ENCODE data around the gene CFAP221. TPM values are rescaled to one million over a fixed set of nuclear protein-coding genes. Genes with fewer than 3 reads are reported as not detected.

The CFAP221 gene
- polyA plus RNA-seq, 3 donors from 2014 or later, result not detected

DNA sequence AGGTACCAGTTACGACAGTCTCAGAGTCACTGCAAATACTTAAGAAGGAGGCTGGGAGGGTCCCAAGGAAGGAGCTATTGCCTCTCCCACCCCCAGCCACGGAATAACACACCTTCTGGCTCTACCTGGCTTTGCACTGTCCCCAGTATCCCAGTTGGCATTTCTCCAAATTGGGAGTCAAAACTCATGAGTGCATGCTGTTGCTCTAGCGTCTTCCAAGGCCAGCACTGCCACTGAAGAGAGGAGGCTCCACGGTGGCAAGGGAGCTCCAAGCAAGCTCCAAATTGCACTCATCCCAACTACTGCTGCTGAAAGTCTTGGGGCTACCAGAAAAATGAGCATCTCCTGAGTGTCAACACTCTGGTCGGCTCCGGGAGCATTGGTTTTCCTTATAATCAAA is 21.6 kb upstream of the CFAP221 start:
- no peak for DNase-seq
- Mint-ChIP-seq H3K27me3 (ENCODE audit: low read depth in 3 of 3) (peaks cover 8 to 23% (median 17%) of the 10 kb centered on the region in 3 donors), H3K4me1 (no peaks in the 10 kb centered on the region), H3K27ac (no peak overlapping the region), H3K36me3 (no peaks in the 10 kb centered on the region), H3K4me3 (no peak overlapping the region), H3K9me3 (peaks cover 0 to 3% (median 0%) of the 10 kb centered on the region in 6 donors)

DNA sequence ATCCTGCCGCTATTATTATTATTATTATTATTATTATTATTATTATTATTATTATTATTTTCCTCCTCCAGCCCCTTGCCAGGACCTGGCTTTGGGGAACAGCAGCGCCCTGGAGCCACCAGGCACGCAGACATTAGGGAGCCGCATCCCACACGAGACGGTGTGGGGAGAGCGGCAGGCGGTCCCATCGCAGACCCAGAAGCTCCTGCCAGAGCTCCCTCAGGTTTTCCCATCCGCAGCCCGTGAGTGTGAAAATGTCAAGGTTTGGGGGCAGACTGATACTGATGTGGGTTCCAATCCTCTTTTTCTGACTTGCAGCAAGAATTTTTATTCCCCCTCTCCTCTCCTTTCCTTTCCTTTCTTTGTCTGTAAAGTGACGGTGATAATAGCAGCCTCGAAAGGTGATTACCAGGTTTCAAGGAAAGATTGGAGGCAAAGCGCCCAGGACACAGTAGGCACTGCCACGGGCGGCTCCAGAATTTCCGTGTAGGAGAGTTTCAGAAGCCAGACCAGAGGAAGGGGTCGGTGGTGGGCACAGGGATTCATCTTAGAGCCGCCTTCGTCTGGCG is 20.8 kb upstream of the CFAP221 start:
- Mint-ChIP-seq H3K36me3 (no peaks in the 10 kb centered on the region), H3K27me3 (ENCODE audit: low read depth in 3 of 3) (peaks cover 8 to 22% (median 17%) of the 10 kb centered on the region in 3 donors), H3K27ac (no peak overlapping the region), H3K9me3 (peaks cover 0 to 3% (median 0%) of the 10 kb centered on the region in 6 donors), H3K4me3 (no peak overlapping the region), H3K4me1 (no peaks in the 10 kb centered on the region)
- DNase-seq, result no peak

GRCh38 chr2:119523952-119524694 is 20.1 kb upstream of the CFAP221 start, which contains the start of gene SCTR:
Gene SCTR (minus strand): TSS chr2:119524483. CDS start chr2:119524226, 257 bp downstream.
- peaks cover 11 to 24% (median 15%) of the 10 kb centered on the region in 3 donors for H3K27me3 Mint-ChIP-seq (ENCODE audit: low read depth in 3 of 3)
- DNase-seq, result no peak
- H3K36me3 Mint-ChIP-seq, result no peaks in the 10 kb centered on the region
- no peak within 1 kb of the TSS for H3K4me3 Mint-ChIP-seq
- H3K4me1 Mint-ChIP-seq, result no peaks in the 10 kb centered on the region
- peaks cover 0 to 3% (median 0%) of the 10 kb centered on the region in 6 donors for H3K9me3 Mint-ChIP-seq
- no peak within 1 kb of the TSS for H3K27ac Mint-ChIP-seq

GRCh38 chr2:119525614-119526013 is 18.6 kb upstream of the CFAP221 start:
- H3K27me3 Mint-ChIP-seq (ENCODE audit: low read depth in 3 of 3), result peaks cover 11 to 24% (median 13%) of the 10 kb centered on the region in 3 donors
- no peak overlapping the region for H3K27ac Mint-ChIP-seq
- DNase-seq, result no peak
- H3K4me3 Mint-ChIP-seq, result no peak overlapping the region
- no peaks in the 10 kb centered on the region for H3K4me1 Mint-ChIP-seq
- peaks cover 0 to 3% (median 0%) of the 10 kb centered on the region in 6 donors for H3K9me3 Mint-ChIP-seq
- H3K36me3 Mint-ChIP-seq, result no peaks in the 10 kb centered on the region

- Mint-ChIP-seq H3K9me3 (peaks cover under 1 to 10% (median 2%) of the 10 kb centered on the region in 6 donors), H3K27ac (no peak overlapping the region), H3K36me3 (peaks cover 0 to under 1% (median 0%) of the 10 kb centered on the region in 3 donors), H3K4me1 (no peaks in the 10 kb centered on the region), H3K4me3 (no peak overlapping the region), H3K27me3 (ENCODE audit: low read depth in 3 of 3) (peaks cover 7 to 16% (median 12%) of the 10 kb centered on the region in 3 donors)
- no peak for DNase-seq
These were observed 16.2 kb upstream of the CFAP221 start for GRCh38 chr2:119527999-119528398.

DNA sequence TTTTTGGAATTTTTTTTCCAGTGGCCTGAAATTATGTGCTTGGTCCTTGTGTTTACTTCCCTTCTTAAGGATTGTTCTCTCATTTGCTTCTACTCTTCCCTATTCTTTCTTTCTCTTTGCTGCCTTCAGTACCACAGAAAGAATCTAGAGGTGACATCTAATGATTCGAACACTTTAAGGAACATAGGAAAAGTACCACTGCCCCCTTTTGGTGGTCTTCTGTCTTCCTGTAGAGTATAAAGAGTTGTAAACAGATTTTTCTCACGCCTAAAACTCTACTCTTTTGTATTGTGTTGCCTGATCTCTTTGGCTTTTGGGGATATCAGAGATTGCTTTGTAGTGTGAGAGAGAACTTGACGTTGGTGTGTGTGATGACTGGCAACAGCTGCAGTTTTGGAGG is 13.0 kb upstream of the CFAP221 start:
- Mint-ChIP-seq H3K4me1 (no peaks in the 10 kb centered on the region), H3K9me3 (peaks cover 5 to 30% (median 14%) of the 10 kb centered on the region in 6 donors), H3K36me3 (peaks cover 0 to 3% (median 0%) of the 10 kb centered on the region in 3 donors), H3K4me3 (no peak overlapping the region), H3K27ac (no peak overlapping the region), H3K27me3 (ENCODE audit: low read depth in 3 of 3) (peaks cover 2 to 9% (median 4%) of the 10 kb centered on the region in 3 donors)
- DNase-seq, result no peak

DNA sequence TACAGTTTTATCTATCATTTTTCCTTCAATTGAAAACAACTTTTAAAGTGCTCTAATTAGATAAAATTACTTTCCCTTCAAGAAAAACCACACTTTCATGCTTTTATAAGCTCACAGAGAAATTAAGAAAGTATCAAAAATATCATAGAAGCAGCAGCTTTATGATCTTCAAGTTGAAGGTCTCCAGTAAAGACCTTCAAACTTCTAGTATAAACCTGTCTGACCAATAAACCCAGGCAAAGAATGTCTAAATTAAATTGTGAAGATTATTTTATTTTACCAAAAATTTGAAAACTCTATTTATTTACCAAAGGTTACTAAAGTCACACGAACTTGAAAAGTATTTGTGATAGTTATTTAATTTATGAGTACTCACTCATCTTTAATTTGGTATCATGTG is 10.7 kb upstream of the CFAP221 start:
- no peak for DNase-seq
- H3K9me3 Mint-ChIP-seq, result peaks cover 5 to 30% (median 14%) of the 10 kb centered on the region in 6 donors
- no peak overlapping the region for H3K4me3 Mint-ChIP-seq
- no peak overlapping the region for H3K27ac Mint-ChIP-seq
- peaks cover 0 to 3% (median 0%) of the 10 kb centered on the region in 3 donors for H3K36me3 Mint-ChIP-seq
- no peaks in the 10 kb centered on the region for H3K4me1 Mint-ChIP-seq
- peaks cover 2 to 5% (median 3%) of the 10 kb centered on the region in 3 donors for H3K27me3 Mint-ChIP-seq (ENCODE audit: low read depth in 3 of 3)

DNA sequence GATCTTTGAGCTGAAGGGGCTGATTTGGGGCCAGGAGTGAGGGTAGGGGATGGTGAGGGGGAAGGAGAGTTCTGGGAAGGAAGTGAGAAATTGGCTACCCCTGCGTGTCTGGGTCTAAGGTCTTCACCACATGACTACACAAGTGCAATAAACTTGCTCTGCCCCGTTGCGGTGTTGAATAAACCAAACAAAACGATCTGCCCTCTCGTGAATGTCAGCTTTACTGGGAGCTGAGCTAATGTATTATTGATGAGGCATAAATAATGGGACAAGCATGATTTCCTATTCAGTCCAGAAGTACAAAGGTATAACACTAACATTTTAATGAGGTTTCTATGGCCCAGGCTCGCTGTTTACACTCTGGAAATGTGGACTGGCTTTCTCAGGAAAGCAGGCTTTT is 8.0 kb upstream of the CFAP221 start:
- Mint-ChIP-seq H3K4me3 (no peak overlapping the region), H3K4me1 (no peaks in the 10 kb centered on the region), H3K36me3 (peaks cover 0 to 3% (median 0%) of the 10 kb centered on the region in 3 donors), H3K27me3 (ENCODE audit: low read depth in 3 of 3) (peaks cover 0 to 3% (median 2%) of the 10 kb centered on the region in 3 donors), H3K9me3 (peaks cover 5 to 30% (median 14%) of the 10 kb centered on the region in 6 donors), H3K27ac (no peak overlapping the region)
- DNase-seq, result no peak

- Mint-ChIP-seq H3K27me3 (ENCODE audit: low read depth in 3 of 3) (peaks cover 3 to 4% (median 3%) of the 10 kb centered on the region in 3 donors), H3K9me3 (peaks cover 5 to 30% (median 14%) of the 10 kb centered on the region in 6 donors), H3K36me3 (peaks cover 0 to 3% (median 0%) of the 10 kb centered on the region in 3 donors), H3K27ac (no peak overlapping the region), H3K4me3 (no peak overlapping the region), H3K4me1 (no peaks in the 10 kb centered on the region)
- DNase-seq, result no peak
These were observed 7.5 kb upstream of the CFAP221 start for GRCh38 chr2:119536707-119537106.

GRCh38 chr2:119537792-119538191 is 6.5 kb upstream of the CFAP221 start:
- H3K4me1 Mint-ChIP-seq, result no peaks in the 10 kb centered on the region
- peaks cover 5 to 24% (median 13%) of the 10 kb centered on the region in 6 donors for H3K9me3 Mint-ChIP-seq
- H3K36me3 Mint-ChIP-seq, result peaks cover 0 to 3% (median 0%) of the 10 kb centered on the region in 3 donors
- DNase-seq, result no peak
- no peak overlapping the region for H3K27ac Mint-ChIP-seq
- H3K4me3 Mint-ChIP-seq, result no peak overlapping the region
- H3K27me3 Mint-ChIP-seq (ENCODE audit: low read depth in 3 of 3), result peaks cover 5 to 12% (median 8%) of the 10 kb centered on the region in 3 donors

DNA sequence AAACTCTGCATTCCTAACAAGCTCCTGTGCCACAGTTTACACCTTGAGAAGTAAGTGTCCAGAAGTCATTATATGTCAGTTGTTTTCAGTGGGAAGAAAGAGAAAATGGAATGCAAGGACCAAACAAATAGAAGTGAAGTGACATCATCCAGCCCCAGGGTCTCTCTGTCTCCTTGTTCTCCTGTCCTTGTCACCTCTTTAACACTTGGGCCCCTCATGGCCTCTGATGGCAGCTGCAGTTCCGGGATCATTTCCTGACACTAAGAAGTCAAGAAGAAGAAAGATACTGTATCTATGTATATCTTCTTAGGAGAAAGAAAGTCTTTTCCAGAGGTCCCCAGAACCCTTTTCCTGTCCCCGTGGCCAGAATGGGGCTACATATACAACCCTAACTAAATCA is 2.8 kb upstream of the CFAP221 start:
- H3K4me3 Mint-ChIP-seq, result no peak overlapping the region
- peaks cover 0 to 7% (median 0%) of the 10 kb centered on the region in 6 donors for H3K9me3 Mint-ChIP-seq
- peaks cover 10 to 33% (median 19%) of the 10 kb centered on the region in 3 donors for H3K27me3 Mint-ChIP-seq (ENCODE audit: low read depth in 3 of 3)
- no peak for DNase-seq
- H3K4me1 Mint-ChIP-seq, result peaks cover 9 to 13% of the 10 kb centered on the region in 2 donors
- no peak overlapping the region for H3K27ac Mint-ChIP-seq
- H3K36me3 Mint-ChIP-seq, result peaks cover 0 to 4% (median 3%) of the 10 kb centered on the region in 3 donors

DNA sequence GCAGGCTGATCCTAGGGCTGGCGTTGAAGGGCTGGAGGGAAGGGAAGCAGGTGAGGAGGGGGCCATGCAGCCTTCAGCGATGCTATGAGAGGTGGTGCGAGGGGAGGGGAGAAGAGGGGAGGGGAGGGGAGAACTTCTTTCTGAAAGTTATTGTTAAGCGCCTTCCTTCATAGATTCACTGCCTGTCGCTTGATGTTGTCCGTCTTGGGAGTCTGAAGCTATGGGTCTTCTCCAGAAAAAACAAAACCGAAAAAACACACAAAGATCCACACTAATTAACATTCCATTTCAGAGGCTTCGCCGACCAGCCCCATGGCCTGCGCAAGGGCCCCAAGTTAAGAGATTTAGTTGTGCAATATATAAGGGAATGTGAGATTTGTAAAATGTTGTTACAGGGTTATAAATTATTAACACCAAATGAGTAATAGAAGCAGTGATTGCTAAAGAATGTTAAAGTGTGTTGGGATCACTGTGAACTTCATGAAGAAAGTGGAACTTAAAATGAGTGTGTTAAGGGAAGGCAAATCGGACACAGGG is 758 bp downstream of the CFAP221 start:
- Mint-ChIP-seq H3K27me3 (ENCODE audit: low read depth in 3 of 3) (peaks cover 15 to 33% (median 28%) of the 10 kb centered on the region in 3 donors), H3K36me3 (peaks cover 0 to 4% (median 3%) of the 10 kb centered on the region in 3 donors), H3K4me1 (peaks cover 9 to 13% of the 10 kb centered on the region in 2 donors), H3K9me3 (peaks cover 0 to 7% (median 0%) of the 10 kb centered on the region in 6 donors), H3K27ac (no peak overlapping the region), H3K4me3 (peak overlapping the region; percentile 15 to 79 (median 72))
- no peak for DNase-seq

DNA sequence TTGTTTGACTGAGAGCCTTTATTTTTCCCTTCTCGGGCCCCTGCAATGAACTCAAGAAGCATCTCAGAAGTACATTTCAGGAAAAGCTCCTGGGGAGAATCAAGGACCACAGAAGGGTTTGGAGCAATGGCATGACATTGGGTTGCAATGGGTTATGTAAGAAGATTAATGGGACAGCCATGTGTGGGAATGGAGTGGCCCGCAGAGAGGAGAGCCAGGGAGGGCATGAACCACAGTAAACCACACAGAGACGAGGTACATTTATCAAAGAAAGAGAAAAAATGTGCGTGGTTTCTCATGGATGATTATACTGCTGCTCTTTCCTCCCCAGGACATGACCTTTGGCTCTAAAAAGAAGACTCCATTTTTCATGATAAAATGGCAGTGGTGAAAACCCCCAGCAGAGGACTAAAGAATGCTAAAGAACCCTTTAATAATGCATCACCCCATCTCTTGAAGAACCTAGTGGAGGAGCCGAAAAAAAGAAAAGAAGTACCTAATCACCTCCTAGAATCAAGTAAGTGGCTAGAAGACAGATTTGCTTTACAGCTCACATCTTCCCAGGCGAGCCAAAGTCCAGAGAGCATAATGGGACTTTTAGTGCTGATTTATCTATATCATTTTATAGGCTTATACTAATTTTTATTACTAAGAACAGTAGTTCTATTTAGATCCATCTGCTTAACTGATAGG is 1.7 kb downstream of the CFAP221 start:
- no peak for DNase-seq
- peaks cover 15 to 33% (median 26%) of the 10 kb centered on the region in 3 donors for H3K27me3 Mint-ChIP-seq (ENCODE audit: low read depth in 3 of 3)
- no peak overlapping the region for H3K27ac Mint-ChIP-seq
- H3K4me3 Mint-ChIP-seq, result no peak overlapping the region
- H3K4me1 Mint-ChIP-seq, result peaks cover 9 to 13% of the 10 kb centered on the region in 2 donors
- peaks cover 0 to 7% (median 0%) of the 10 kb centered on the region in 6 donors for H3K9me3 Mint-ChIP-seq
- peaks cover 0 to 4% (median 3%) of the 10 kb centered on the region in 3 donors for H3K36me3 Mint-ChIP-seq
